Panc1 (cell line): Measurements from ENCODE around the gene PADI6. TPM values are rescaled to one million over a fixed set of nuclear protein-coding genes. Genes with fewer than 3 reads are reported as not detected.

ENCODE experiments used
- ATAC-seq: fragments of 200-7000 bp; cut with Tn5 transposase; 2 replicates; pipeline ENCODE4 v1.9.1; 2020; ENCODE audit warnings: mild to moderate bottlenecking, moderate library complexity
- BruUV-seq: library from RNA; stranded (reverse); fragments of 400-500 nt; replicated peaks from 2 replicates; lab custom pipeline; 2021; lab: Mats Ljungman, UMichigan
- CTCF ChIA-PET: fragments of 300-600 bp; sonication (Branson Sonifier 250); formaldehyde crosslinking; loops from one replicate; lab custom pipeline; 2022; ENCODE audit warnings: antibody characterized with exemption; lab: Charles Lee
- POLR2A ChIA-PET: fragments of 300-600 bp; sonication (Branson Sonifier 250); formaldehyde crosslinking; loops from one replicate; lab custom pipeline; 2022; ENCODE audit warnings: antibody characterized with exemption; lab: Charles Lee
- DNase-seq: peaks from one replicate; pipeline ENCODE4 v3.0.0-alpha.2; 2010; ENCODE audit warnings: low read depth, low spot score
- H3K27ac ChIP-seq: 2 replicates; pipeline ENCODE4 v1.5.1; 2011; ENCODE audit warnings: mild to moderate bottlenecking, low read length, inconsistent platforms
- H3K27me3 ChIP-seq: fragments of 200-500 bp; sonication (Bioruptor generic); 2 replicates; pipeline ENCODE4 v1.6.0; 2014; ENCODE audit warnings: low read length, inconsistent platforms; ENCODE audit not compliant: control insufficient read depth, insufficient read depth
- H3K36me3 ChIP-seq: fragments of 200-500 bp; sonication (Bioruptor generic); 2 replicates; pipeline ENCODE4 v1.5.1; 2014; ENCODE audit warnings: inconsistent platforms, mild to moderate bottlenecking, low read length, moderate library complexity; ENCODE audit not compliant: control insufficient read depth, insufficient read depth
- H3K4me1 ChIP-seq: 2 replicates; pipeline ENCODE4 v1.5.1; 2011; ENCODE audit warnings: inconsistent platforms, mild to moderate bottlenecking, low read length, moderate library complexity; ENCODE audit not compliant: control insufficient read depth, insufficient read depth
- H3K4me3 ChIP-seq, 2 experiments: 2 replicates each; pipeline ENCODE4 v1.5.1; 2011 to 2012; ENCODE audit warnings: low read depth in 2 of 2, low read length in 2 of 2, mild to moderate bottlenecking in 2 of 2, inconsistent platforms in 1 of 2, moderate library complexity in 1 of 2
- H3K9me3 ChIP-seq: fragments of 200-500 bp; sonication (Bioruptor generic); 2 replicates; pipeline ENCODE4 v1.5.1; 2014; ENCODE audit warnings: low read depth, mild to moderate bottlenecking, inconsistent platforms, low read length, moderate library complexity; ENCODE audit not compliant: control insufficient read depth, insufficient read depth
- POLR2AphosphoS5 ChIP-seq: IDR thresholded peaks from 2 replicates; pipeline ENCODE4 v1.6.1; 2012; ENCODE audit warnings: mild to moderate bottlenecking, low read depth, low read length, moderate library complexity
- REST ChIP-seq, 2 experiments: IDR thresholded peaks; 2 replicates each; pipeline ENCODE4 v1.6.1; 2011 to 2012; ENCODE audit warnings: low read depth in 2 of 2, control low read depth in 1 of 2, low read length in 1 of 2, mild to moderate bottlenecking in 1 of 2, moderate library complexity in 1 of 2; ENCODE audit not compliant: insufficient read depth in 1 of 2
- SIN3A ChIP-seq: IDR thresholded peaks from 2 replicates; pipeline ENCODE4 v1.6.1; 2012; ENCODE audit warnings: low read depth, mild to moderate bottlenecking, low read length, moderate library complexity, borderline replicate concordance; ENCODE audit not compliant: insufficient read depth
- TCF7L2 ChIP-seq: IDR thresholded peaks from 2 replicates; pipeline ENCODE4 v1.6.1; 2011; ENCODE audit warnings: mild to moderate bottlenecking, low read depth, low read length, inconsistent platforms
- in situ Hi-C: cut with HindIII; loops from 2 replicates; pipeline ENCODE4 v1.10.0; 2016; ENCODE audit warnings: low sequenced_read_pairs, low pct_unique_long_range_greater_than_20kb
- intact Hi-C: fragments of 100-400 bp; cut with micrococcal nuclease; formaldehyde crosslinking; loops from one replicate; pipeline ENCODE4 v1.10.0; 2022; ENCODE audit not compliant: unreplicated experiment
- total RNA-seq: library from RNA; stranded (reverse); gene quantifications from one replicate; pipeline ENCODE4 v1.2.1, GENCODE V29; 2021; ENCODE audit not compliant: unreplicated experiment
- TF ChIP-seq, protein P1 (sequence below): fragments of 450-650 bp; IDR thresholded peaks from 2 replicates; pipeline ENCODE4 v1.5.1; 2017; ENCODE audit warnings: mild to moderate bottlenecking

Gene PADI6
- total RNA-seq, 1 experiment from 2014 or later = not detected

DNA sequence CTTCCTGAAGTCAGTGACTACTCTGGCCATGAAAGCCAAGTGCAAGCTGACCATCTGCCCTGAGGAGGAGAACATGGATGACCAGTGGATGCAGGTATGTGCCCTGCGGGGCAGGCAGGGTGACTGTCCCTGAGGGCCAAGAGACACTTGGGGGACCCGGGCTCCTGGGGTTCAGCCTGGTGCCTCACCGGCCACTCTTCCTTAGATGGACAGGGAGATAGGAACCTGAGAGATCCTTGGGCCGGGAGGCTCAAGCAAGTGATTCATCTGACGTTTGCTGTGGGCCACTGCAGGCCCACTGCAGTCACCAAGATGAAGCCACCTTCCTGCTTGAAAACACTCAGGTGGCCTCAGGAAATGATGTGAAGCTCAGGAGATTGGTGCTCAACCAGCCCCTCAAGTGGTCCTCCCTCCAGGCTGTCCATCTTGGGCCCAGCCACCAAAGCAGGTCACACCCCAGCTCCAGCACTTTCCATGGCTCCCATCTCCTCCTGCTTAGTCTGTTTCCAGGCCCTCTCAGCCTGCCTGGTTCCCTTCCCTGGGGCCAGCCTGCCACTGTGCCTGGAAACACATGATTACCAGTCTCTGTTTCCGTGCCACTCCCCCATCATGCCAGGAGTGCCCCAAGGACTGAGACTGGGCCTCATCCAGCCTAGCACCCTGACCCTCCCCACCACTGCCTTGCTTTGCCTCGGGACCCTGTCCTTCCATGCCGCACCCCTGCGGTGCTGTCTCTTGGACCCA, 25.8 kb upstream of the PADI6 start:
- ATAC-seq = no peak
- peaks cover 8% of the 10 kb centered on the region for H3K4me1 ChIP-seq
- ChIA-PET CTCF (no interaction called here), POLR2A (no interaction called here)
- BruUV-seq = no TSS peak
- H3K4me3 ChIP-seq = no peak overlapping the region
- intact Hi-C loops (no loop called here), in situ Hi-C loops (no loop called here)
- TF ChIP-seq SIN3A = no peak
- no peak for TF ChIP-seq POLR2AphosphoS5
- TF ChIP-seq, protein P1, sequence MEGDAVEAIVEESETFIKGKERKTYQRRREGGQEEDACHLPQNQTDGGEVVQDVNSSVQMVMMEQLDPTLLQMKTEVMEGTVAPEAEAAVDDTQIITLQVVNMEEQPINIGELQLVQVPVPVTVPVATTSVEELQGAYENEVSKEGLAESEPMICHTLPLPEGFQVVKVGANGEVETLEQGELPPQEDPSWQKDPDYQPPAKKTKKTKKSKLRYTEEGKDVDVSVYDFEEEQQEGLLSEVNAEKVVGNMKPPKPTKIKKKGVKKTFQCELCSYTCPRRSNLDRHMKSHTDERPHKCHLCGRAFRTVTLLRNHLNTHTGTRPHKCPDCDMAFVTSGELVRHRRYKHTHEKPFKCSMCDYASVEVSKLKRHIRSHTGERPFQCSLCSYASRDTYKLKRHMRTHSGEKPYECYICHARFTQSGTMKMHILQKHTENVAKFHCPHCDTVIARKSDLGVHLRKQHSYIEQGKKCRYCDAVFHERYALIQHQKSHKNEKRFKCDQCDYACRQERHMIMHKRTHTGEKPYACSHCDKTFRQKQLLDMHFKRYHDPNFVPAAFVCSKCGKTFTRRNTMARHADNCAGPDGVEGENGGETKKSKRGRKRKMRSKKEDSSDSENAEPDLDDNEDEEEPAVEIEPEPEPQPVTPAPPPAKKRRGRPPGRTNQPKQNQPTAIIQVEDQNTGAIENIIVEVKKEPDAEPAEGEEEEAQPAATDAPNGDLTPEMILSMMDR = no peak
- TF ChIP-seq REST (IDR thresholded peaks at IDR 0.05; ENCODE audit: insufficient read depth in 1 of 2, low read depth in 2 of 2, low read length in 1 of 2) = no peak
- no peak for TF ChIP-seq TCF7L2
- H3K27me3 ChIP-seq = no peaks in the 10 kb centered on the region
- H3K9me3 ChIP-seq = no peaks in the 10 kb centered on the region
- DNase-seq = no peak
- no peak overlapping the region for H3K27ac ChIP-seq
- no peaks in the 10 kb centered on the region; the same call in 1 of the 2 replicates for H3K36me3 ChIP-seq

GRCh38 chr1:17347769-17348592, 24.0 kb upstream of the PADI6 start:
- CTCF ChIA-PET = no interaction called here
- intact Hi-C loops (no loop called here), in situ Hi-C loops (no loop called here)
- no peaks in the 10 kb centered on the region for H3K9me3 ChIP-seq
- POLR2A ChIA-PET = no interaction called here
- DNase-seq = no peak
- peak; percentile 70; the same call in 1 of the 2 replicates for ATAC-seq
- H3K27ac ChIP-seq = no peak overlapping the region
- H3K36me3 ChIP-seq = no peaks in the 10 kb centered on the region; the same call in 1 of the 2 replicates
- H3K4me1 ChIP-seq = peaks cover 8% of the 10 kb centered on the region
- TF ChIP-seq POLR2AphosphoS5 = no peak
- TF ChIP-seq SIN3A = no peak
- TF ChIP-seq TCF7L2 = no peak
- no peak for TF ChIP-seq REST (IDR thresholded peaks at IDR 0.05; ENCODE audit: insufficient read depth in 1 of 2, low read depth in 2 of 2, low read length in 1 of 2)
- TF ChIP-seq, protein P1 = no peak
- H3K27me3 ChIP-seq = no peaks in the 10 kb centered on the region
- no peak overlapping the region for H3K4me3 ChIP-seq
- BruUV-seq = no TSS peak
